K562 (cell line): ENCODE results near the gene CEP20. TPM values are rescaled to one million over a fixed set of nuclear protein-coding genes. Genes with fewer than 3 reads are reported as not detected.

Experiments used
- ELF4 ChIP-seq: fragments of 450-650 bp; formaldehyde crosslinking; IDR thresholded peaks from 2 replicates; pipeline ENCODE4 v1.4.0; 2022; ENCODE audit warnings: missing genetic modification characterization
- FIP1L1 ChIP-seq: fragments of 200-400 bp; formaldehyde crosslinking; IDR thresholded peaks from 2 replicates; pipeline ENCODE4 v1.6.1; 2018; ENCODE audit warnings: mild to moderate bottlenecking, low read depth, low read length; ENCODE audit not compliant: poor library complexity, severe bottlenecking
- HDAC6 ChIP-seq: IDR thresholded peaks from 2 replicates; pipeline ENCODE4 v1.6.1; 2012; ENCODE audit warnings: low read depth, mild to moderate bottlenecking, control low read depth, inconsistent platforms, low read length, moderate library complexity
- HEY1 ChIP-seq: fragments of 250-450 bp; sonication (Bioruptor Pico); IDR thresholded peaks from 2 replicates; pipeline ENCODE4 v1.5.0; 2020; ENCODE audit warnings: mild to moderate bottlenecking, moderate library complexity, borderline replicate concordance
- KDM5B ChIP-seq: fragments of 200-600 bp; sonication (generic); IDR thresholded peaks from 2 replicates; pipeline ENCODE4 v1.6.1; 2012; ENCODE audit warnings: low read depth, mild to moderate bottlenecking, moderate library complexity, low read length, control low read depth, inconsistent platforms; ENCODE audit not compliant: insufficient replicate concordance
- MBD2 ChIP-seq: sonication (generic); IDR thresholded peaks from 2 replicates; pipeline ENCODE4 v1.6.1; 2016; ENCODE audit warnings: low read depth, borderline replicate concordance
- RCOR1 ChIP-seq, 2 experiments: IDR thresholded peaks; 2 replicates each; pipeline ENCODE4 v1.6.1; 2012; ENCODE audit warnings: low read depth in 2 of 2, low read length in 2 of 2, borderline replicate concordance in 1 of 2, improper control_type of control experiment in 1 of 2
- SIN3A ChIP-seq, 2 experiments: fragments of 150-350 bp in 1 of 2; IDR thresholded peaks; 2 replicates each; pipeline ENCODE4 v1.6.1; 2011 to 2016; ENCODE audit warnings: borderline replicate concordance in 2 of 2, low read depth in 2 of 2, low read length in 2 of 2, mild to moderate bottlenecking in 2 of 2, moderate library complexity in 2 of 2; ENCODE audit not compliant: control insufficient read depth in 1 of 2
- ZNF347 ChIP-seq: fragments of 450-650 bp; formaldehyde crosslinking; IDR thresholded peaks from 2 replicates; pipeline ENCODE4 v1.4.0; 2020; ENCODE audit warnings: low read depth, mild to moderate bottlenecking, moderate library complexity
- ZNF696 ChIP-seq: fragments of 250-450 bp; sonication (Bioruptor Pico); conservative IDR thresholded peaks from 2 replicates; pipeline ENCODE4 v1.4.0; 2020; ENCODE audit warnings: mild to moderate bottlenecking, moderate library complexity
- polyA plus RNA-seq, 8 experiments: library from polyadenylated mRNA; depleted of rRNA in 4 of 8; stranded (reverse) in 5 of 8; unstranded in 3 of 8; fragments of >200 nt; fragmentation: Nextera tagmentation in 2 of 8; fragmentation: Illumina TruSeq in 1 of 8; extraction: Ambion mirVana in 2 of 8; extraction: Trizol in 1 of 8; gene quantifications; 2 replicates each; pipeline versions ENCODE4 v1.2.1 to v1.2.3, GENCODE V29; 2011 to 2014; ENCODE audit warnings: inconsistent platforms in 1 of 8, missing spikeins in 1 of 8
- total RNA-seq, 7 experiments: library from RNA; depleted of rRNA in 6 of 7; stranded (reverse); fragments of >200 nt in 6 of 7; fragmentation: Illumina TruSeq in 2 of 7; extraction: Trizol in 2 of 7; gene quantifications; 2 replicates each; pipeline versions ENCODE4 v1.2.1 to v1.2.3, GENCODE V29; 2011 to 2021; ENCODE audit warnings: low replicate concordance in 1 of 7
- TF ChIP-seq, protein P1 (sequence below), 2 experiments: fragments of 150-350 bp in 1 of 2; IDR thresholded peaks; 2 replicates each; pipeline ENCODE4 v1.6.1; 2012 to 2016; ENCODE audit warnings: low read depth in 2 of 2, low read length in 2 of 2, mild to moderate bottlenecking in 1 of 2, moderate library complexity in 1 of 2
- TF ChIP-seq, protein P2 (sequence below): fragments of 200-800 bp; sonication (Bioruptor generic); IDR thresholded peaks from 2 replicates; pipeline ENCODE4 v1.6.1; 2017; ENCODE audit warnings: missing genetic modification characterization, missing compliant biosample characterization
- TF ChIP-seq, protein P3 (sequence below): fragments of 250-450 bp; sonication (Bioruptor Pico); IDR thresholded peaks from 2 replicates; pipeline ENCODE4 v1.4.0; 2020; ENCODE audit warnings: mild to moderate bottlenecking

The CEP20 gene
- total and polyA plus RNA-seq, 9 of the 15 experiments (the other 6 are each of a cell fraction or from before 2014, with no cell fraction given), result 41.3 to 150 (median 104) TPM

DNA sequence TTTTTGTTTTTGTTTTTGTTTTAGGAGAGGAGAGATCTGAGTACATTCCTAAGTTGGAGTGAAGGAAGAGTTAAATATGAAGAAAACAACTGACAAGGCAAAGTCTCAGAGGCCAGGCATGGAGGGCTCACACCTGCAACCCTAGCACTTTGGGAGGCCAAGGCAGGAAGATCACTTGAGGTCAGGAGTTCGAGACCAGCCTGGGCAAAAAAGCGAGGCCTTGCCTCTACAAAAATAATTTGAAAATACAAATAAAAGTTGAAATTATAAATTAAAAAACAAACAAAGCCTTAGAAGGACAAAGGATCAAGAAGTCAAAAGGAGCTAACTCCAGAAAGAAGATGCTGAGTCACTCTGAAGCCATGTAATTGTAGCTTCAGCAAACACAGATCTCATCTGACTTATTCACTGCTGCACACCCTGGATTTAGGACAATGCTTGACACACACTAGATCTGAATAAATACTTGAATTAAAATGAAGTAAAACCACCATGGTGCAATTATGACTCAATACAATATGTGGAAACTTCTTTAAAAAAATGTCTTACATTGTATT is 9.1 kb downstream of the CEP20 start (continued):
- TF ChIP-seq ELF4 (CRISPR knock-in tag) (no peak), HEY1 (CRISPR knock-in tag) (no peak), HDAC6 (no peak), MBD2 (no peak), ZNF347 (CRISPR knock-in tag) (no peak), KDM5B (no peak), SIN3A (IDR thresholded peaks at IDR 0.05; ENCODE audit: borderline replicate concordance in 2 of 2, control insufficient read depth in 1 of 2, low read depth in 2 of 2, low read length in 2 of 2) (no peak), ZNF696 (CRISPR knock-in tag) (no peak), FIP1L1 (no peak), RCOR1 (IDR thresholded peaks at IDR 0.05; ENCODE audit: borderline replicate concordance in 1 of 2, low read depth in 2 of 2, low read length in 2 of 2) (peak in 1 of 2 experiments; percentile 12; a peak in 1 of 4 replicates)
- TF ChIP-seq, protein P1, sequence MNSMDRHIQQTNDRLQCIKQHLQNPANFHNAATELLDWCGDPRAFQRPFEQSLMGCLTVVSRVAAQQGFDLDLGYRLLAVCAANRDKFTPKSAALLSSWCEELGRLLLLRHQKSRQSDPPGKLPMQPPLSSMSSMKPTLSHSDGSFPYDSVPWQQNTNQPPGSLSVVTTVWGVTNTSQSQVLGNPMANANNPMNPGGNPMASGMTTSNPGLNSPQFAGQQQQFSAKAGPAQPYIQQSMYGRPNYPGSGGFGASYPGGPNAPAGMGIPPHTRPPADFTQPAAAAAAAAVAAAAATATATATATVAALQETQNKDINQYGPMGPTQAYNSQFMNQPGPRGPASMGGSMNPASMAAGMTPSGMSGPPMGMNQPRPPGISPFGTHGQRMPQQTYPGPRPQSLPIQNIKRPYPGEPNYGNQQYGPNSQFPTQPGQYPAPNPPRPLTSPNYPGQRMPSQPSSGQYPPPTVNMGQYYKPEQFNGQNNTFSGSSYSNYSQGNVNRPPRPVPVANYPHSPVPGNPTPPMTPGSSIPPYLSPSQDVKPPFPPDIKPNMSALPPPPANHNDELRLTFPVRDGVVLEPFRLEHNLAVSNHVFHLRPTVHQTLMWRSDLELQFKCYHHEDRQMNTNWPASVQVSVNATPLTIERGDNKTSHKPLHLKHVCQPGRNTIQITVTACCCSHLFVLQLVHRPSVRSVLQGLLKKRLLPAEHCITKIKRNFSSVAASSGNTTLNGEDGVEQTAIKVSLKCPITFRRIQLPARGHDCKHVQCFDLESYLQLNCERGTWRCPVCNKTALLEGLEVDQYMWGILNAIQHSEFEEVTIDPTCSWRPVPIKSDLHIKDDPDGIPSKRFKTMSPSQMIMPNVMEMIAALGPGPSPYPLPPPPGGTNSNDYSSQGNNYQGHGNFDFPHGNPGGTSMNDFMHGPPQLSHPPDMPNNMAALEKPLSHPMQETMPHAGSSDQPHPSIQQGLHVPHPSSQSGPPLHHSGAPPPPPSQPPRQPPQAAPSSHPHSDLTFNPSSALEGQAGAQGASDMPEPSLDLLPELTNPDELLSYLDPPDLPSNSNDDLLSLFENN (IDR thresholded peaks at IDR 0.05; ENCODE audit: low read depth in 2 of 2, low read length in 2 of 2), result no peak
- TF ChIP-seq, protein P2, sequence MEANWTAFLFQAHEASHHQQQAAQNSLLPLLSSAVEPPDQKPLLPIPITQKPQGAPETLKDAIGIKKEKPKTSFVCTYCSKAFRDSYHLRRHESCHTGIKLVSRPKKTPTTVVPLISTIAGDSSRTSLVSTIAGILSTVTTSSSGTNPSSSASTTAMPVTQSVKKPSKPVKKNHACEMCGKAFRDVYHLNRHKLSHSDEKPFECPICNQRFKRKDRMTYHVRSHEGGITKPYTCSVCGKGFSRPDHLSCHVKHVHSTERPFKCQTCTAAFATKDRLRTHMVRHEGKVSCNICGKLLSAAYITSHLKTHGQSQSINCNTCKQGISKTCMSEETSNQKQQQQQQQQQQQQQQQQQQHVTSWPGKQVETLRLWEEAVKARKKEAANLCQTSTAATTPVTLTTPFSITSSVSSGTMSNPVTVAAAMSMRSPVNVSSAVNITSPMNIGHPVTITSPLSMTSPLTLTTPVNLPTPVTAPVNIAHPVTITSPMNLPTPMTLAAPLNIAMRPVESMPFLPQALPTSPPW (CRISPR knock-in tag), result no peak
- TF ChIP-seq, protein P3, sequence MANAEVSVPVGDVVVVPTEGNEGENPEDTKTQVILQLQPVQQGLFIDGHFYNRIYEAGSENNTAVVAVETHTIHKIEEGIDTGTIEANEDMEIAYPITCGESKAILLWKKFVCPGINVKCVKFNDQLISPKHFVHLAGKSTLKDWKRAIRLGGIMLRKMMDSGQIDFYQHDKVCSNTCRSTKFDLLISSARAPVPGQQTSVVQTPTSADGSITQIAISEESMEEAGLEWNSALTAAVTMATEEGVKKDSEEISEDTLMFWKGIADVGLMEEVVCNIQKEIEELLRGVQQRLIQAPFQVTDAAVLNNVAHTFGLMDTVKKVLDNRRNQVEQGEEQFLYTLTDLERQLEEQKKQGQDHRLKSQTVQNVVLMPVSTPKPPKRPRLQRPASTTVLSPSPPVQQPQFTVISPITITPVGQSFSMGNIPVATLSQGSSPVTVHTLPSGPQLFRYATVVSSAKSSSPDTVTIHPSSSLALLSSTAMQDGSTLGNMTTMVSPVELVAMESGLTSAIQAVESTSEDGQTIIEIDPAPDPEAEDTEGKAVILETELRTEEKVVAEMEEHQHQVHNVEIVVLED (CRISPR knock-in tag), result no peak
